Parathyroid adenoma (tissue), 2 donors: ENCODE measurements around the gene PAN3.

Source experiments
- H2AFZ ChIP-seq: fragments of 300-600 bp; sonication (generic); one replicate; pipeline ENCODE4 v1.7.0; 2017; ENCODE audit warnings: antibody characterized with exemption, mild to moderate bottlenecking
- H3K27ac ChIP-seq: fragments of 300-600 bp; sonication (generic); one replicate; pipeline ENCODE4 v1.7.0; 2017
- H3K27me3 ChIP-seq: fragments of 300-600 bp; sonication (generic); one replicate; pipeline ENCODE4 v1.7.0; 2017; ENCODE audit warnings: low read length; ENCODE audit not compliant: control insufficient read depth, insufficient read depth
- H3K36me3 ChIP-seq: fragments of 300-600 bp; sonication (generic); one replicate; pipeline ENCODE4 v1.7.0; 2017; ENCODE audit warnings: low read length; ENCODE audit not compliant: control insufficient read depth, insufficient read depth
- H3K4me1 ChIP-seq: fragments of 300-600 bp; sonication (generic); one replicate; pipeline ENCODE4 v1.7.0; 2017; ENCODE audit warnings: control low read depth
- H3K4me2 ChIP-seq: fragments of 300-600 bp; sonication (generic); one replicate; pipeline ENCODE4 v1.7.0; 2017; ENCODE audit warnings: low read length
- H3K4me3 ChIP-seq: fragments of 300-600 bp; sonication (generic); one replicate; pipeline ENCODE4 v1.7.0; 2017; ENCODE audit warnings: low read depth, low read length
- H3K79me2 ChIP-seq: fragments of 300-600 bp; sonication (generic); one replicate; pipeline ENCODE4 v1.7.0; 2017; ENCODE audit warnings: control low read depth
- H3K9ac ChIP-seq: fragments of 300-600 bp; sonication (generic); one replicate; pipeline ENCODE4 v1.7.0; 2017; ENCODE audit warnings: mild to moderate bottlenecking
- H3K9me3 ChIP-seq: fragments of 300-600 bp; sonication (generic); one replicate; pipeline ENCODE4 v1.7.0; 2017; ENCODE audit warnings: low read length; ENCODE audit not compliant: control insufficient read depth
- TF ChIP-seq, protein P1 (sequence below): fragments of 300-600 bp; sonication (generic); IDR thresholded peaks from one replicate; pipeline ENCODE4 v1.7.0; 2017; ENCODE audit warnings: antibody characterized with exemption, mild to moderate bottlenecking
- donor health status: primary hyperparathyroidism.

Gene PAN3

DNA sequence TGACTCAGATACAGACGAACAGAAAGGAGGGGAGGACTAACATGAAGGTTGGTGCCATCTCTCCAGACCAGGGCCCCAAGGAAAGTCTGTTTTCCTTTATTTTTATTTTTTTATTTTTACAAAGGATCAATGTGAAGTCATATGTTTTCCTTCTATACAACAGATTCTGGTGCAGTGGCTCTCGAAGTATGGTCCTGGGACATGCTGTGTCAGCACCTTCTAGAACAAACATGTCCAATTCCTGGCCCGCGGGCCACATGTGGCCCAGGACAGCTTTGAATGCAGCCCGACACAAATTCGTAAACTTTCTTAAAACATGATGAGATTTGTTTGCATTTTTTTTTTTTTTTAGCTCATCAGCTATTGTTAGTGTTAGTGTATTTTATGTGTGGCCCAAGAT is 181.9 kb downstream of the PAN3 start:
- H3K4me2 ChIP-seq, result no peak overlapping the region
- H3K9ac ChIP-seq, result no peak overlapping the region
- H3K27me3 ChIP-seq, result no peaks in the 10 kb centered on the region
- peaks cover 7% of the 10 kb centered on the region for H3K4me1 ChIP-seq
- no peaks in the 10 kb centered on the region for H3K9me3 ChIP-seq
- H3K4me3 ChIP-seq, result no peak overlapping the region
- H2AFZ ChIP-seq, result no peak overlapping the region
- no peak overlapping the region for H3K27ac ChIP-seq
- TF ChIP-seq, protein P1, sequence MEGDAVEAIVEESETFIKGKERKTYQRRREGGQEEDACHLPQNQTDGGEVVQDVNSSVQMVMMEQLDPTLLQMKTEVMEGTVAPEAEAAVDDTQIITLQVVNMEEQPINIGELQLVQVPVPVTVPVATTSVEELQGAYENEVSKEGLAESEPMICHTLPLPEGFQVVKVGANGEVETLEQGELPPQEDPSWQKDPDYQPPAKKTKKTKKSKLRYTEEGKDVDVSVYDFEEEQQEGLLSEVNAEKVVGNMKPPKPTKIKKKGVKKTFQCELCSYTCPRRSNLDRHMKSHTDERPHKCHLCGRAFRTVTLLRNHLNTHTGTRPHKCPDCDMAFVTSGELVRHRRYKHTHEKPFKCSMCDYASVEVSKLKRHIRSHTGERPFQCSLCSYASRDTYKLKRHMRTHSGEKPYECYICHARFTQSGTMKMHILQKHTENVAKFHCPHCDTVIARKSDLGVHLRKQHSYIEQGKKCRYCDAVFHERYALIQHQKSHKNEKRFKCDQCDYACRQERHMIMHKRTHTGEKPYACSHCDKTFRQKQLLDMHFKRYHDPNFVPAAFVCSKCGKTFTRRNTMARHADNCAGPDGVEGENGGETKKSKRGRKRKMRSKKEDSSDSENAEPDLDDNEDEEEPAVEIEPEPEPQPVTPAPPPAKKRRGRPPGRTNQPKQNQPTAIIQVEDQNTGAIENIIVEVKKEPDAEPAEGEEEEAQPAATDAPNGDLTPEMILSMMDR, result no peak
- no peaks in the 10 kb centered on the region for H3K36me3 ChIP-seq
- no peaks in the 10 kb centered on the region for H3K79me2 ChIP-seq

DNA sequence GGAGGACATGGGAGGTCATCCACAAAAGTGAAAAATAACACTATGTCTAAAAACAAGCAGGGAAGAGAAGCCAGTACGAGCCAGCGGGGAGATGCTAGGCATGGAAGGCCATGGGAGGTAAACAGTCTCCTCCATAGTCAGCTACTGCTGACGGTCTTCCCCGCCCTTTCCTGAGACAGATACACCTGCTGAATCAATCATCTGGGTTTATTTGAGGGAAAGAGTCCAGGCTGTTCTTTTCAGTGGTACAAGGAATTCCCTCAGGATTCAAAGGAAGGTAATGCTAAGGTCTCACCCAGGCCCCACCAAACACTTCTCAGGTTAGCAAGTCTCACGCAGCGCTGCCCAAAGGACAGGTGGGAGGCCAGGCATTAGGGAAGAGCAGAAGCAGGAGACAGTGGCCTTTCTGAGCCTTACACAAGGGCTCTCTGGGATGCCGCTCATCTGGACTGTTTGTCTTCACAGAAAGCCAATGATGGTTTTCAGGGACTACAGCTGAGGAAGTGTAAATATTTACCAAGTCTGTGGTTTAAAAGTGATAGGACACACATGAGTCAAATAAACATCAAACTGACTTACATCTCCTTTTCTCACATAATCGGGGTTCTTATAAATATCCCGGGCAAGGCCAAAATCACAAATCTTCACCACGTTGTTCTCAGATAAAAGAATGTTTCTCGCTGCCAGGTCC is 182.7 kb downstream of the PAN3 start:
- Histone ChIP-seq H3K27ac (no peak overlapping the region), H3K9ac (no peak overlapping the region), H3K79me2 (no peaks in the 10 kb centered on the region), H3K4me1 (peaks cover 6% of the 10 kb centered on the region), H3K27me3 (no peaks in the 10 kb centered on the region), H3K4me2 (no peak overlapping the region), H3K36me3 (no peaks in the 10 kb centered on the region), H3K4me3 (no peak overlapping the region), H2AFZ (no peak overlapping the region), H3K9me3 (no peaks in the 10 kb centered on the region)
- TF ChIP-seq, protein P1, result no peak

DNA sequence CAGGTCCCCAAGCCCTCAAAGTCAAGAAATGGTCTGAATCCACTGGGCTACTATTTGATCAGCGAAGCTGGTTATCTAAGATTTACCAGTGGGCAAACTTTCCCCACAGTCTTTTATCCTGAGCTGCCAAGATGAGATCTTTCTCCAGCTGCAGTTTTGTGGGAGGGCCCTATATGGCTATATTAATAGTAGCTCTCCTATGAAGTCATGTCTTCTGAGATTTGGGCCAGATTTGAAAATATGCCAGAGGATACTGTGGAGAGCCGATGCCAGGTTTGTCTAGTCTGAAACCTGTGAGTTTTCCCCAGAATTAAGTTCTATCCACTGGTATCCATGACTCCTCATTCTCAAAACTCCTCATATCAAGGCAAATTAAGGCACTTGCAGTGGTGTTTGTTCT is 183.4 kb downstream of the PAN3 start:
- no peaks in the 10 kb centered on the region for H3K27me3 ChIP-seq
- H3K27ac ChIP-seq, result no peak overlapping the region
- H3K4me2 ChIP-seq, result no peak overlapping the region

DNA sequence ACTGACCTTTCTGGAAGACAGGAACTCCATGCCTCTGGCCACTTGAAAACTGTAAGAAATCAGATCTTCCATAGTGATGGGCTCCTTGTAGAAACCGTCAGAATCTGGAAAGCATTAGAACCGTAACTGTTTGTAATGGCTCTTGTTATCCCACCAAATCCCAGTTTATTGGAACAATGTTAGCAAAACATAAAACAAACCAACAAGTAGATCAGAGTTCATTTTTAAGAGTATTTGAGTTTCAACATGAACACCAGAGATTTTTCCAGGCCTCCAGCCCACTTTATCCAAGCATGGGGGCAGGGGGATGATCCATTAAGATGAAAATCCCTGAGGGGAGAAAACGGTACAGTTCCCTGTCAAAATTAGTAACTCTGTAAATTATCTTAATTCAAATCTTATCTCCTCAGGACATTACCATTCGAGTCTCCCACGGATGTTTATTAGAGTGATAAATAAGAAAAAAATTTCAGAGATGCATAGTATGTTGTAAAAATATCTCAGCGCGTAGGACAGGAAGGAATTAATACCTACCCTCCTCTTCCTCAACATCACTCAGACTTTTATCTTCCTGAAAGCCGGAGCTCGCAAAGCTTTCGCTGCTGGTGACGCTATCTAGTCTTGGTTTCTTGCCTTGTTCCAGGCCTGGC is 184.0 kb downstream of the PAN3 start:
- Histone ChIP-seq H3K27me3 (no peaks in the 10 kb centered on the region), H3K36me3 (no peaks in the 10 kb centered on the region), H3K4me3 (no peak overlapping the region), H3K27ac (no peak overlapping the region), H2AFZ (no peak overlapping the region), H3K9ac (no peak overlapping the region), H3K4me1 (no peaks in the 10 kb centered on the region), H3K4me2 (no peak overlapping the region), H3K9me3 (no peaks in the 10 kb centered on the region), H3K79me2 (no peaks in the 10 kb centered on the region)
- TF ChIP-seq, protein P1, result no peak

More for the DNA sequence above, 183.4 kb downstream of the PAN3 start:
- no peaks in the 10 kb centered on the region for H3K4me1 ChIP-seq
- no peaks in the 10 kb centered on the region for H3K9me3 ChIP-seq
- no peak overlapping the region for H3K4me3 ChIP-seq
- no peak overlapping the region for H2AFZ ChIP-seq
- H3K79me2 ChIP-seq, result no peaks in the 10 kb centered on the region
- H3K36me3 ChIP-seq, result no peaks in the 10 kb centered on the region
- TF ChIP-seq, protein P1, result no peak
- H3K9ac ChIP-seq, result no peak overlapping the region
